GM04504 (cell line): ENCODE measurements around the gene ABHD16B.
"Not testable (repeated sequence)": the region's sequence is repeated elsewhere in the genome, so short reads cannot be mapped to it uniquely, and the experiment has no call there.

Source experiments
- DNase-seq: peaks from one replicate; pipeline ENCODE4 v3.0.0-alpha.2; 2012; ENCODE audit warnings: low read depth

ABHD16B gene

GRCh38 chr20:63855363-63856097, 5.8 kb upstream of the ABHD16B start:
- no peak for DNase-seq

GRCh38 chr20:63856098-63856511, 5.2 kb upstream of the ABHD16B start:
- DNase-seq: no peak

DNA sequence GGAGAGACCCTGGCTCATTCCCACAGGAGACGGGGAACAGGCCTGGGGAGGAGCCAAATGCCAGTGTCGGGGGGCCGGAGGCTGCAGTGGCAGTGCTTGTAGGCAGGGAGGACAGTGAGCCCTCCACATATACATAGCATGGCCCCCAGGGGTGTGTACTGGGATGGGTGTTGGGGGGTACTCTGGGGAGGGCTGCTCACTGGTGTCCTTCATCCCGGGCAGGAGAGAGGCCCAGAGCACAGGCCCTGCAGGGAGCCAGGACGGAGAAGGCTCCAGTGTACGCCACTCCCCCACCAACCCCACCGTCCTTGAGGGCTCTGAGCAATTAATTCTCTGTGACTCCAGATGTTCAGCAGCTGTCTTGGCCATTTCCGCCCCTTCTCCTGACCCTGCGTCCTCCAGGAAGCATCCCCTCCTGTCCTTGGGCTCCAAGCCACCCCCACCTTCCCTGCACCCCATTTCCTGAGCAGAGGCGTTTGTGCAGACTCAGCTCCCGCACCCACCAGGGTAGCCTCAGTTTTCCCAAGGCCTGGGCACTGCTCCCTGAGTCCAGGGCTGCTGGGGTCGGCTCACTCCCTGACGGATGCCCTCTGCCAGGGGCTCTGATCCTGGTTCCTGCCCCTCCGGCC, 3.4 kb upstream of the ABHD16B start:
- no peak for DNase-seq

GRCh38 chr20:63858393-63859165, 2.7 kb upstream of the ABHD16B start:
- DNase-seq: no peak

DNA sequence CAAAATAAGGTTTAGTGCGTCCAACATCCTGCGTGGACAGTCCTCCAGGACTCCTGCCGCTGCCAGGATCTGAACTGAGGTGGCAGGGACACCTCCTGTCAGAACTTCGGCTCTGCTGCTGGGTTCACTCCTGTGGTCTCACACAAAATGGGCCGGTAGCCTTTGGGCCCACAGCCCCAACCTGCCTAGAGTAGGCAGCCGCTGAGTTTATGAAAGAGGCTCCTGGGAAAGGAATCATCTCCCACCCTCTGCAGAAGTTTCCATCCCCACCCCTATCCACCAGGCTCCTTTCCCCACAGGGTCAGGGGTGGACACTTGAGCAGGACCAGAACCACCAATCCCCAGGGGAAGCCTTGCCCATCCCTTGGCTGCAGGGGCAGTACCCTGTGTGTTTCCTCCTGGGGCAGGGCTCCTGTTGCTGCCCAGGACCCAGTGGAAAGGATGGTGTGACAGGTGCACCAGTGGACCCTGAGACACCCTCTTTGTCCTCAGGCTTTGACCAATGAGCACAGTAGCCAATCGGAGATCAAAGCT, 2.1 kb upstream of the ABHD16B start:
- no peak for DNase-seq

GRCh38 chr20:63860325-63861051, 810 bp upstream of the ABHD16B start:
- DNase-seq: no peak

GRCh38 chr20:63861981-63862901, 943 bp downstream of the ABHD16B start:
- no peak for DNase-seq

DNA sequence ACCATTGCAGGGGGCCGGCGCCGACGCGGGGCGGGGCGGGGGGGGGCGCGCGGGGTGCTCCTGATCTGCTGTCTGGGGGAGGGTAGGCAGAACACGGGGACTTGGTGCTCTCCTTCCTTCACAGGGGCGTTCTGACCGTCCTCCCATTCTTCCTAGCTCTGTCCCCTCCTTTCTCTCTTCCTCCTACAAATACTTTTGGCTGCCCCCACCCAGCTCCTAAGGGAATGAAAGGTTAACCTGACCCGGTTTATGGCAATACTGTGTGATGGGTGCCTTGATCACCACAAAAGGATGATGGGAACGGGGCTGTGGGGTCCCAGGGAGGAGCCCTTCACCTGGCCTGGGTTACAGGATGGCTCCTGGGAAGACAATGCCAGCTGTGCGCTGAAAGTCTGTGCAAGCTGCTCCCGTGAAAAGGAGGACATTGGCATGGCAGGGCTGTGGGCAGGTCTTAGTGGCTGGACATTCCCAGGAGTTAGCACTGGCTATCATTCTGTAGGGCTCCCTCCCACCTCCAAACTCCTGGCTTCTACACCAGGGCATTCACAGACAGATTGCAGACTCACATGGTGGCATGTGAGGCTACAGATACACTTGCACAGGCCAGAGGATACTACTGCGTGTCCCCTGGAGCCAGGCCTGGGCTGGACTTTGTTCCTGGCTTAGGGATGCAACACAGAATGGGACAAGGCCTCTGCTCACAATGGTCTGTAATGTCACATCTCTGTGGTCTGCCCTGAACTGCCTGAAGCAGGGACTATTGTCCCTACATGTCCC, 1.9 kb downstream of the ABHD16B start:
- no peak for DNase-seq

DNA sequence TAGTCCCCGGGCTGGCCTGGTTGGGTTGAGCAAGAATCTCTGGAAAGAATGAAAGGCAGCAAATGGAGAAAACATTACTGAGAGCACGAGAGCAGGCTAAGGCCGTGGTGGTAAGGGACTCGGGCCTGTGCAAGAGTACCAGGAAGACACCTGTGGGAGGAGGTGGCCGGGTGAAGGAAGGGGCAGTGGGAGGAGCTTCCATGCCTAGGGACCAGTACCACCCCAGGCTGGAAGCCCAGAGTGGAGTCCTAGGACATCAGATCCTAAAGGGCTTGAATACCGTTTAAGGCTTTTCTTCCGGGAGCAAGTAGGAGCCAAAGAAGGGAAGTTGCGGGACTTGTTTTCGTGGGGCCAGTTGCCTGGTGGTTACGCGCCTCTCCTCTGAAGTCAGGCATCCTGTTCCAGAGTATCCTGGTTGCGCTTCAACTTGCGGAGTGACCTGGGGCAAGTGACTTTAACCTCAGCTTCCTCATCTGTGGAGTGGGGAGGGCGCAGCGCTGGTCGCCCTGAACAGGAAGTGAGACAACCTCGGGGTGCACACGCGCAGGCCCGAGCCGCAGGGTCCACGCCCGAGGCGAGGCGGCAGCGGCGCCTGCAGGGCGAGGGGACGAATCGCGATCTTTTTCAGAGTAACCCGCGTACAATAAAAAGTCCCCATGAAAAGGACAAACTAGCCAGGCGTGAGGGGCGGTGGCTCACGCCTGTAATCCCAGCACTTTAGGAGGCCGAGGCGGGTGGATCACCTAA, 2.7 kb downstream of the ABHD16B start:
- DNase-seq: peak; percentile 56

- no peak for DNase-seq
Observed at GRCh38 chr20:63864545-63864977, 3.3 kb downstream of the ABHD16B start.

- DNase-seq: peak; percentile 97
Observed at GRCh38 chr20:63864978-63865640, 3.8 kb downstream of the ABHD16B start, which contains the start of gene TPD52L2. TPD52L2 (plus strand) TSS chr20:63865270; CDS start chr20:63865366, 96 bp downstream.

- not testable (repeated sequence) for DNase-seq
Observed at GRCh38 chr20:63867042-63867441, 5.7 kb downstream of the ABHD16B start.

GRCh38 chr20:63868264-63868663, 7.0 kb downstream of the ABHD16B start:
- no peak for DNase-seq

- peak; percentile 61 for DNase-seq
Observed at GRCh38 chr20:63873477-63873971, 12.2 kb downstream of the ABHD16B start.

DNA sequence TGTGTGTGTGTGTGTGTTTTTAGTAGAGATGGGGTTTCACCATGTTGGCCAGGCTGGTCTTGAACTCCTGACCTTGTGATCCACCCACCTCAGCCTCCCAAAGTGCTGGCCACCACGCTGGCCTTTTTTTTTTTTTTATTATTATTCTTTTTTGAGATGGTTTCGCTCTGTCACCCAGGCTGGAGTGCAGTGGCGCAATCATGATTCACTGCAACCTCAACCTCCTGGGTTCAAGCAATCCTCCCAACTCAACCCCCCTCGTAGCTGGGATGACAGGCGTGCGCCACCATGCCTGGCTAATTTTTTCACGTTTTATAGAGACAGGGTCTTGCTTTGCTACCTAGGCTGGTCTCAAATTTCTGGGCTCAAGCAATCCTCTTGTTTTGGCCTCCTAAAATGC, 12.9 kb downstream of the ABHD16B start:
- not testable (repeated sequence) for DNase-seq

DNA sequence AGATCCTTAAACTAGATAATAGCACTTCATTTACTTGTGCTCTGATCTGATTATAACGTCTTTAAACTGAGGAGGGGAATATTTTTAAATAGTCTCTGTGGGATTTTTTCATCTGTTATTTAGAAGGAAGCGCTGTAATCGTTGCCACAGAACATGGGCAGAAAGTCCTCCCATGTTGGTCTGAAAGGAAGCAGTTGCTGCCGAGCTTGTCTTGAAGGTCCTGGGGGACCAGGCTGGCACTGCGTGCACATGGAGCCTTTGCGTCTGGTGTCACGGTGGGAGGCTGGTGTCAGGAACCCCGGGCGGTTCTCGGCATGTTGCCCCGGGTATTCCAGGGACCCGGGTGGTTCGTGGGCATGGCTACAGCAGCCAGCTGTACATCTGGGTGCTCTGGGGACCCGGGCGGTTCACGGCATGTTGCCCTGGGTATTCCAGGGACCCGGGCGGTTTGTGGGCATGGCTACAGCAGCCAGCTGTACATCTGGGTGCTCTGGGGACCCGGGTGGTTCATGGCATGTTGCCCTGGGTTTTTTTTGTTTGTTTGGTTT, 15.3 kb downstream of the ABHD16B start:
- no peak for DNase-seq

DNA sequence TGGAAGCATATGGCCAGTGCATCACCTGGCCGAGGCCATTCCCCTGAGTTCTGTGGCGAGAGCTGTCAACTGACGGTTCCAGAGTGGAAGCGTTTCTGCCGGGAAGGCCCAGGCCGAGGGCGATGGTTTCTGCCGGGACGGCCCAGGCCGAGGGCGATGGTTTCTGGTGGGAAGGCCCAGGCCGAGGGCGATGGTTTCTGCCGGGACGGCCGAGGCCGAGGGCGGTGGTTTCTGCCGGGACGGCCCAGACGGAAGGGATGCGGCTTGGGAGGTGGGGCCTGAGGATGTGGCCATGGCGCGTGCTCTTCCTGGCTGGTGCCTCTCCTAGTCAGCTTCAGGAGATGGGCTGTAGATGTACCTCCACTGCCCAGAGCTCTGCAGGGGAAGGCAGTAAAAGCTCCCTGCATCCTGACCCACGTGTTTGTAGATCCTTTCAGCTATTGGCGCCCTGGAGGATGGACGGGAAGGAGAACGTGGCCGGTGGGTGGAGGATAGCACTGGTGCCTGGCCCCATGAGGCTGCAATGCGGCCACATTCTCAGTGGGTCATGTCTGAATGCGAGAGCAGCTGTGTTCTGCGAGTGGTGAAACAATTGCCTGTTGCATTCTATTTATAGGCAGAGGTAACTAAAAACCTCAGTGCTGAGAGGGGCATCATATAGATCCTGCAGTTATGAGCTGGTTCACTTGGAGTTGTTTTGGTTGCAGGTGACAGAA, 16.6 kb downstream of the ABHD16B start:
- DNase-seq: no peak
